Fibroblast of lung (primary cell): ENCODE data around the gene ALKBH4. TPM values are rescaled to one million over a fixed set of nuclear protein-coding genes. Genes with fewer than 3 reads are reported as not detected.

Experiments used
- DNase-seq, 2 donors: peaks; one replicate each; pipeline versions ENCODE4 v3.0.0 to v3.0.0-alpha.2; 2010; ENCODE audit warnings: low read depth in 2 of 2
- H2AFZ ChIP-seq: 2 replicates; pipeline ENCODE4 v1.5.1; 2012; ENCODE audit warnings: low read length, control low read depth, inconsistent platforms
- H3K27ac ChIP-seq: 2 replicates; pipeline ENCODE4 v1.5.1; 2011; ENCODE audit warnings: low read length, control low read depth; ENCODE audit not compliant: insufficient read depth
- H3K27me3 ChIP-seq: 2 replicates; pipeline ENCODE4 v1.5.1; 2011; ENCODE audit warnings: mild to moderate bottlenecking, low read length; ENCODE audit not compliant: control insufficient read depth, insufficient read depth
- H3K36me3 ChIP-seq: 2 replicates; pipeline ENCODE4 v1.5.1; 2011; ENCODE audit warnings: low read length; ENCODE audit not compliant: control insufficient read depth, insufficient read depth
- H3K4me1 ChIP-seq: 2 replicates; pipeline ENCODE4 v1.5.1; 2011; ENCODE audit warnings: low read length; ENCODE audit not compliant: control insufficient read depth, insufficient read depth; ENCODE audit errors: extremely low read depth
- H3K4me2 ChIP-seq: 2 replicates; pipeline ENCODE4 v1.5.1; 2011; ENCODE audit warnings: low read length, control low read depth; ENCODE audit not compliant: insufficient read depth; ENCODE audit errors: extremely low read depth
- H3K4me3 ChIP-seq, 4 experiments: fragments of 200-600 bp in 1 of 4; sonication (generic) in 1 of 4; replicated peaks in 1 of 4; 2 replicates each; pipeline ENCODE4 v1.5.1; 2011 to 2016; ENCODE audit warnings: low read length in 4 of 4, low read depth in 3 of 4, mild to moderate bottlenecking in 3 of 4, control low read depth in 2 of 4, inconsistent platforms in 1 of 4, mixed read lengths in 1 of 4; ENCODE audit not compliant: insufficient read depth in 1 of 4; ENCODE audit errors: control extremely low read depth in 1 of 4
- H3K79me2 ChIP-seq: 2 replicates; pipeline ENCODE4 v1.5.1; 2012; ENCODE audit warnings: mild to moderate bottlenecking, low read length, inconsistent platforms; ENCODE audit not compliant: control insufficient read depth, insufficient read depth
- H3K9ac ChIP-seq: 2 replicates; pipeline ENCODE4 v1.5.1; 2011; ENCODE audit warnings: mild to moderate bottlenecking, low read length, control low read depth; ENCODE audit not compliant: insufficient read depth
- H3K9me3 ChIP-seq: 2 replicates; pipeline ENCODE4 v1.5.1; 2012; ENCODE audit warnings: low read depth, low read length; ENCODE audit not compliant: control insufficient read depth, insufficient read depth
- H4K20me1 ChIP-seq: 2 replicates; pipeline ENCODE4 v1.5.1; 2011; ENCODE audit warnings: low read length; ENCODE audit not compliant: control insufficient read depth, insufficient read depth; ENCODE audit errors: extremely low read depth
- EZH2 ChIP-seq: IDR thresholded peaks from 2 replicates; pipeline ENCODE4 v1.5.1; 2012; ENCODE audit warnings: low read length, control low read depth, mild to moderate bottlenecking; ENCODE audit errors: missing control alignments
- polyA plus RNA-seq, 2 donors: library from polyadenylated mRNA; depleted of rRNA in 1 of 2; stranded (reverse) in 1 of 2; unstranded in 1 of 2; fragments of >200 nt; gene quantifications; 2 replicates each; pipeline ENCODE4 v1.2.1, GENCODE V29; 2011 to 2012; ENCODE audit warnings: missing spikeins in 1 of 2
- total RNA-seq: library from RNA; depleted of rRNA; stranded (reverse); fragments of >200 nt; gene quantifications from 2 replicates; pipeline ENCODE4 v1.2.1, GENCODE V29; 2014
- TF ChIP-seq, protein P1 (sequence below), 2 donors: IDR thresholded peaks in 1 of 2; conservative IDR thresholded peaks in 1 of 2; 1 replicate in 1 of 2; 2 replicates in 1 of 2; pipeline ENCODE4 v1.5.1; 2011 to 2012; ENCODE audit warnings: low read length in 2 of 2, control low read depth in 1 of 2, inconsistent platforms in 1 of 2, low read depth in 1 of 2, mild to moderate bottlenecking in 1 of 2

Gene ALKBH4
- total and polyA plus RNA-seq, 2 donors (not counting 1 experiment from before 2014, with no cell fraction given) = 3.7 to 13.2 TPM

DNA sequence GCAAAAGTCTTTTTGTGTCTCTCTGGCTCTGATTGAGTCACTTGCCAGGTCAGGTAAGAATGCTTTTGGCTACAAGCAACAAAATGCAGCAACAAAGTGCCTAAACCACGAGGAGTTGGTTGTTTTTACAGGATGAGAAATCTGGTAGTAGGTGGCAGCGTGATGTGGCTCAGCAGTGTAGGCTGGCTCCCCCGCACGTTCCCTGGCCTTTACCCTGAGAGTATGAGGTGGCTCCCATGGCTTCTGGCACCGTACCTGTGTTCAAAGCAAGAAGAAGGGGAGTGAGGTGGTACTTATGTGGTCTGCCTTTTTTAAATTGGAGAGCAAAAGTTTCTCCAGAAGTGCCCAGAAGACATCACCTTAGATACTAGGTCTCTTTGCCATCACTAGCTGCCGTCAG, 56.8 kb downstream of the ALKBH4 start:
- Histone ChIP-seq H3K4me2 (no peak overlapping the region), H2AFZ (no peak overlapping the region), H3K9me3 (no peaks in the 10 kb centered on the region), H3K36me3 (peaks cover 18% of the 10 kb centered on the region), H4K20me1 (no peaks in the 10 kb centered on the region), H3K27ac (no peak overlapping the region), H3K27me3 (no peaks in the 10 kb centered on the region), H3K4me1 (no peaks in the 10 kb centered on the region), H3K4me3 (no peak overlapping the region), H3K79me2 (no peaks in the 10 kb centered on the region), H3K9ac (no peak overlapping the region)
- DNase-seq = no peak
- TF ChIP-seq, protein P1, sequence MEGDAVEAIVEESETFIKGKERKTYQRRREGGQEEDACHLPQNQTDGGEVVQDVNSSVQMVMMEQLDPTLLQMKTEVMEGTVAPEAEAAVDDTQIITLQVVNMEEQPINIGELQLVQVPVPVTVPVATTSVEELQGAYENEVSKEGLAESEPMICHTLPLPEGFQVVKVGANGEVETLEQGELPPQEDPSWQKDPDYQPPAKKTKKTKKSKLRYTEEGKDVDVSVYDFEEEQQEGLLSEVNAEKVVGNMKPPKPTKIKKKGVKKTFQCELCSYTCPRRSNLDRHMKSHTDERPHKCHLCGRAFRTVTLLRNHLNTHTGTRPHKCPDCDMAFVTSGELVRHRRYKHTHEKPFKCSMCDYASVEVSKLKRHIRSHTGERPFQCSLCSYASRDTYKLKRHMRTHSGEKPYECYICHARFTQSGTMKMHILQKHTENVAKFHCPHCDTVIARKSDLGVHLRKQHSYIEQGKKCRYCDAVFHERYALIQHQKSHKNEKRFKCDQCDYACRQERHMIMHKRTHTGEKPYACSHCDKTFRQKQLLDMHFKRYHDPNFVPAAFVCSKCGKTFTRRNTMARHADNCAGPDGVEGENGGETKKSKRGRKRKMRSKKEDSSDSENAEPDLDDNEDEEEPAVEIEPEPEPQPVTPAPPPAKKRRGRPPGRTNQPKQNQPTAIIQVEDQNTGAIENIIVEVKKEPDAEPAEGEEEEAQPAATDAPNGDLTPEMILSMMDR (conservative IDR thresholded peaks at IDR 0.05 in 1 of 2, IDR thresholded peaks at IDR 0.05 in 1 of 2; ENCODE audit: low read depth in 1 of 2, low read length in 2 of 2) = no peak
- no peak for TF ChIP-seq EZH2

Other genes starting within 250 kb of the ALKBH4 start
- 2.0 and 2.3 TPM in 2 replicates for gene SH2B2, start 178.0 kb downstream of the ALKBH4 start, total RNA-seq
- gene SH2B2, start 178.0 kb downstream of the ALKBH4 start, polyA plus RNA-seq = 0.18 and 0.43 TPM in 2 replicates
- not detected in 2 replicates for gene SPDYE6, start 108.4 kb downstream of the ALKBH4 start, total RNA-seq
- not detected in 2 replicates for gene SPDYE6, start 108.4 kb downstream of the ALKBH4 start, polyA plus RNA-seq
- gene PRKRIP1, start 68.5 kb downstream of the ALKBH4 start, total RNA-seq = 12.3 and 16.3 TPM in 2 replicates
- 12.4 and 13.8 TPM in 2 replicates for gene PRKRIP1, start 68.5 kb downstream of the ALKBH4 start, polyA plus RNA-seq
- 14.9 and 26.6 TPM in 2 replicates for gene ORAI2, start 31.3 kb downstream of the ALKBH4 start, total RNA-seq
- gene ORAI2, start 31.3 kb downstream of the ALKBH4 start, polyA plus RNA-seq = 20.3 and 22.1 TPM in 2 replicates
- 14.5 and 18.7 TPM in 2 replicates for gene LRWD1, start 121 bp upstream of the ALKBH4 start, total RNA-seq
- gene LRWD1, start 121 bp upstream of the ALKBH4 start, polyA plus RNA-seq = 7.4 and 12.1 TPM in 2 replicates
- 27.0 and 37.2 TPM in 2 replicates for gene POLR2J, start 14.1 kb upstream of the ALKBH4 start, total RNA-seq
- gene POLR2J, start 14.1 kb upstream of the ALKBH4 start, polyA plus RNA-seq = 55.3 and 91.2 TPM in 2 replicates
- gene RASA4B, start 52.9 kb upstream of the ALKBH4 start, total RNA-seq = 1.5 and 2.1 TPM in 2 replicates
- gene RASA4B, start 52.9 kb upstream of the ALKBH4 start, polyA plus RNA-seq = 0.68 and 1.4 TPM in 2 replicates
- 1.0 and 3.8 TPM in 2 replicates for gene UPK3BL2, start 78.8 kb upstream of the ALKBH4 start, total RNA-seq
- 1.4 and 1.9 TPM in 2 replicates for gene UPK3BL2, start 78.8 kb upstream of the ALKBH4 start, polyA plus RNA-seq
- not detected in 2 replicates for gene SPDYE2, start 86.4 kb upstream of the ALKBH4 start, total RNA-seq
- gene SPDYE2, start 86.4 kb upstream of the ALKBH4 start, polyA plus RNA-seq = not detected in 2 replicates
- 19.5 and 28.6 TPM in 2 replicates for gene POLR2J3, start 107.7 kb upstream of the ALKBH4 start, total RNA-seq
- gene POLR2J3, start 107.7 kb upstream of the ALKBH4 start, polyA plus RNA-seq = 29.3 and 42.5 TPM in 2 replicates
- 2.1 and 6.2 TPM in 2 replicates for gene RASA4, start 151.9 kb upstream of the ALKBH4 start, total RNA-seq
- 3.5 and 4.5 TPM in 2 replicates for gene RASA4, start 151.9 kb upstream of the ALKBH4 start, polyA plus RNA-seq
- gene UPK3BL1, start 177.9 kb upstream of the ALKBH4 start, total RNA-seq = 5.4 and 9.8 TPM in 2 replicates
- 0.21 and 2.3 TPM in 2 replicates for gene UPK3BL1, start 177.9 kb upstream of the ALKBH4 start, polyA plus RNA-seq
- gene SPDYE2B, start 185.5 kb upstream of the ALKBH4 start, total RNA-seq = not detected in 2 replicates
- not detected in 2 replicates for gene SPDYE2B, start 185.5 kb upstream of the ALKBH4 start, polyA plus RNA-seq
- gene POLR2J2, start 206.8 kb upstream of the ALKBH4 start, total RNA-seq = 1.5 and 2.1 TPM in 2 replicates
- 1.1 and 1.4 TPM in 2 replicates for gene POLR2J2, start 206.8 kb upstream of the ALKBH4 start, polyA plus RNA-seq